Activated T-helper 1 cell treated with anti-CD3 and anti-CD28 coated beads, Interleukin-12 subunit alpha, Interleukin-12 subunit beta, Interleukin-2, Interleukin-4 antibody, amounts not matched to agents 30 ng/mL and 10 ng/mL and 1 ng/mL, durations not matched to agents 14 hours and 24 hours and 36 hours (primary cell): ENCODE measurements around the gene GRK1. TPM values are rescaled to one million over a fixed set of nuclear protein-coding genes. Genes with fewer than 3 reads are reported as not detected.

Source experiments
- DNase-seq: peaks from one replicate; pipeline ENCODE4 v3.0.0; 2021; ENCODE audit warnings: low spot score
- H3K27ac Mint-ChIP-seq: one replicate; pipeline ENCODE4 v1.8.0; 2021; ENCODE audit warnings: mild to moderate bottlenecking, mixed read lengths
- H3K27me3 Mint-ChIP-seq: one replicate; pipeline ENCODE4 v1.8.0; 2022; ENCODE audit warnings: mild to moderate bottlenecking, moderate library complexity, mixed read lengths; ENCODE audit not compliant: insufficient read depth
- H3K36me3 Mint-ChIP-seq: one replicate; pipeline ENCODE4 v1.8.0; 2021; ENCODE audit warnings: low read depth, mixed read lengths
- H3K4me1 Mint-ChIP-seq: one replicate; pipeline ENCODE4 v1.8.0; 2021; ENCODE audit warnings: low read depth, mixed read lengths
- H3K4me3 Mint-ChIP-seq: one replicate; pipeline ENCODE4 v1.8.0; 2021; ENCODE audit warnings: mild to moderate bottlenecking, moderate library complexity, mixed read lengths
- H3K9me3 Mint-ChIP-seq: one replicate; pipeline ENCODE4 v1.8.0; 2021; ENCODE audit warnings: mixed read lengths
- intact Hi-C: fragments of 100-400 bp; cut with micrococcal nuclease; formaldehyde crosslinking; loops from one replicate; pipeline ENCODE4 v1.15.1; 2024
- total RNA-seq: library from RNA; stranded (reverse); gene quantifications from 2 replicates; pipeline ENCODE4 v1.2.3, GENCODE V29; 2022

GRK1 gene
- total RNA-seq, 1 donor from 2014 or later, result not detected

GRCh38 chr13:113636266-113636963 is 30.6 kb upstream of the GRK1 start:
- intact Hi-C loops, result no loop called here
- no peak for DNase-seq
- no peaks in the 10 kb centered on the region for H3K27me3 Mint-ChIP-seq
- peaks cover 46% of the 10 kb centered on the region for H3K36me3 Mint-ChIP-seq
- no peaks in the 10 kb centered on the region for H3K9me3 Mint-ChIP-seq
- no peak overlapping the region for H3K4me3 Mint-ChIP-seq
- H3K27ac Mint-ChIP-seq, result no peak overlapping the region
- H3K4me1 Mint-ChIP-seq, result peaks cover 11% of the 10 kb centered on the region

DNA sequence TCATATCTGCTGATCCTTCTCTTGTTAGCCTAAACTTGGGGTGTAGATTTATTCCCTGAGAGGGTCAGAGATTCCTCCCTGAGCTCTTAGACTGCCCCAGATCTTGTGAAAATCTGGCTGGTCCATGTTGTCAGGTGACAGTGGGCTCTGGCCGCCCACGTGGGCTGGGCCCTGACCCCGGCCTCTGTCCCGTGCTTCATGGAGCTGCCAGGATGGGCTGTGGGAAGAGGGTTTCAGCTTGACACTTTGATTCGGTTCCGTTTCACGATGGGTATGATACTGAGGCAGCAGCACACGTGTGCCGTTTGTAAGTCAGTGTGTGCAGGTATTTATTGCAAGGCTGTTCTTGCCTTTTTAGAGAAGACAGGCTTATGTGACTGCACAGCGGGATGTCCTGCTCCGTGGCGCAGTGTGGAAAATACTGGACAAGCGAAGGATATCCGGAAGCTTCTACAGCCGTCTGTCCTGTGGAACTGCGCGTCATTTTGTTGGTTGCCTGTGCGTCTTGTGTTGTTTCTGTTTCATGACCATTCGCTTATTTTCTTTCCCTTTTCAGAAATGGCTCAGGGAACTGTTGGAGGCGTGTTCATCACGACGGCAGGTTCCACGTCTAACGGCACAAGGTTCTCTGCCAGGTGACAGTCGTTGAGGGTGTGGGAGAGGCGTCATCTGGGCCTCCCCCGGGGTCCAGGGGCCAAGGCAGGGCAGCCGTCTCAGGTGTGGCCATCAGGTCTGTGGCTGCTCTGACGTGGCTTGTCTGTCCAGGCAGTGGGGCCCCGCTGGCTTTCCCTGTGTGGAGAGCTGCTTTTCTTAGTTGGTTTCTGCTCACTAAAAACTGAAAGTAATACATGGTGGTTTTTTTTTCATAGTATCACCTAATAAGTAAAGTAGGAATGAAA is 29.5 kb upstream of the GRK1 start:
- no peak overlapping the region for H3K4me3 Mint-ChIP-seq
- no peaks in the 10 kb centered on the region for H3K9me3 Mint-ChIP-seq
- peaks cover 46% of the 10 kb centered on the region for H3K36me3 Mint-ChIP-seq
- no peak overlapping the region for H3K27ac Mint-ChIP-seq
- no peaks in the 10 kb centered on the region for H3K27me3 Mint-ChIP-seq
- no peak for DNase-seq
- H3K4me1 Mint-ChIP-seq, result peaks cover 11% of the 10 kb centered on the region
- intact Hi-C loops, result no loop called here

- no peak overlapping the region for H3K27ac Mint-ChIP-seq
- no peak overlapping the region for H3K4me3 Mint-ChIP-seq
- no peak for DNase-seq
- intact Hi-C loops, result no loop called here
- peaks cover 45% of the 10 kb centered on the region for H3K36me3 Mint-ChIP-seq
- H3K4me1 Mint-ChIP-seq, result peaks cover 11% of the 10 kb centered on the region
- H3K9me3 Mint-ChIP-seq, result no peaks in the 10 kb centered on the region
- no peaks in the 10 kb centered on the region for H3K27me3 Mint-ChIP-seq
These were observed 28.8 kb upstream of the GRK1 start for GRCh38 chr13:113638173-113638746.

DNA sequence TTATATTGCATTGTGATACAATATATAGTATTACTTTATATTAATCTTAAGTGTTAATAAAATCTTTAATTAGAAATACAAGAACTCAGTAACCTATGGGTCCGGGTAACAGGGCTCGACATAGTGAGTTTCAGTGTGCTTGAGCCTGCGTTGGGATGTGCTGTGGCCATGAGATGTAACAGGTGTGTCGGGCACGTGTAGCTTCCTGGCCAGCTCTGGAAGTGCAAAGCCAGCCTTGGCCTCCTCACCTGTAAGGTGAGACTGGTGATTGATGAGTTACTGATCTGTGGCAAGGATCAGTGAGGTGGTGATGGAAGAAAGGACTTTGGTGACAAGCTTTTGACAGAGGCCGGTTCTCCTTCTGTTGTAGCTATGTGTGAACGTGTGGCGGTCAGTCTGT is 28.2 kb upstream of the GRK1 start:
- Mint-ChIP-seq H3K27me3 (no peaks in the 10 kb centered on the region), H3K27ac (no peak overlapping the region), H3K4me3 (no peak overlapping the region), H3K4me1 (peaks cover 11% of the 10 kb centered on the region), H3K9me3 (no peaks in the 10 kb centered on the region), H3K36me3 (peaks cover 41% of the 10 kb centered on the region)
- DNase-seq, result no peak
- intact Hi-C loops, result no loop called here

GRCh38 chr13:113639616-113640262 is 27.3 kb upstream of the GRK1 start:
- intact Hi-C loops, result no loop called here
- H3K4me3 Mint-ChIP-seq, result no peak overlapping the region
- no peaks in the 10 kb centered on the region for H3K9me3 Mint-ChIP-seq
- peaks cover 1% of the 10 kb centered on the region for H3K4me1 Mint-ChIP-seq
- peaks cover 32% of the 10 kb centered on the region for H3K36me3 Mint-ChIP-seq
- H3K27ac Mint-ChIP-seq, result no peak overlapping the region
- H3K27me3 Mint-ChIP-seq, result no peaks in the 10 kb centered on the region
- no peak for DNase-seq

- no peak overlapping the region for H3K27ac Mint-ChIP-seq
- no peaks in the 10 kb centered on the region for H3K27me3 Mint-ChIP-seq
- intact Hi-C loops, result no loop called here
- H3K9me3 Mint-ChIP-seq, result no peaks in the 10 kb centered on the region
- no peak overlapping the region for H3K4me3 Mint-ChIP-seq
- H3K4me1 Mint-ChIP-seq, result peaks cover 3% of the 10 kb centered on the region
- no peak for DNase-seq
- H3K36me3 Mint-ChIP-seq, result peaks cover 31% of the 10 kb centered on the region
These were observed 25.6 kb upstream of the GRK1 start for GRCh38 chr13:113641426-113641825.

DNA sequence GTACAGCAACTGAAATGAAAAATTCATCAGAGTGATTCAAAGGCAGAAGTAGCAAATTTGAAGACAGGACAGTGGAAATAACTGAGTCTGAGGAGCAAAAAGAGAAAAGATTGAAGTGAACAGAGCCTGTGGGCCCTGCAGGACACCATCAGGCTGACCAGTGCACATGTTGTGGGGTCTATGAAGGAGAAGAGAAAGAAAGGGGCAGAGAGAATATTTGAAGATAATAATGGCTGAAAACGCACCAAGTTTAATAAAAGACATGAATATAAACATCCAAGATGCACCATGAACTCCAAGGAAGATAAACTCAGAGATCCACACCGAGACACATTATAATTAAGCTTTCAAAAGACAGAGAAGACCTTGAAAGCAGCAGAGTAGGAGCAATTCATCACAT is 24.5 kb upstream of the GRK1 start:
- no peak for DNase-seq
- peaks cover 10% of the 10 kb centered on the region for H3K4me1 Mint-ChIP-seq
- H3K9me3 Mint-ChIP-seq, result no peaks in the 10 kb centered on the region
- H3K27me3 Mint-ChIP-seq, result no peaks in the 10 kb centered on the region
- no peak overlapping the region for H3K27ac Mint-ChIP-seq
- H3K36me3 Mint-ChIP-seq, result peaks cover 28% of the 10 kb centered on the region
- H3K4me3 Mint-ChIP-seq, result no peak overlapping the region
- intact Hi-C loops, result no loop called here

GRCh38 chr13:113643593-113643992 is 23.4 kb upstream of the GRK1 start:
- Mint-ChIP-seq H3K4me3 (no peak overlapping the region), H3K27me3 (no peaks in the 10 kb centered on the region), H3K36me3 (peaks cover 21% of the 10 kb centered on the region), H3K4me1 (peaks cover 10% of the 10 kb centered on the region), H3K9me3 (no peaks in the 10 kb centered on the region), H3K27ac (no peak overlapping the region)
- intact Hi-C loops, result no loop called here
- DNase-seq, result no peak

GRCh38 chr13:113644800-113645199 is 22.2 kb upstream of the GRK1 start:
- no peak for DNase-seq
- Mint-ChIP-seq H3K9me3 (no peaks in the 10 kb centered on the region), H3K36me3 (peaks cover 16% of the 10 kb centered on the region), H3K27me3 (no peaks in the 10 kb centered on the region), H3K4me3 (no peak overlapping the region), H3K27ac (no peak overlapping the region), H3K4me1 (peaks cover 10% of the 10 kb centered on the region)
- intact Hi-C loops, result no loop called here

DNA sequence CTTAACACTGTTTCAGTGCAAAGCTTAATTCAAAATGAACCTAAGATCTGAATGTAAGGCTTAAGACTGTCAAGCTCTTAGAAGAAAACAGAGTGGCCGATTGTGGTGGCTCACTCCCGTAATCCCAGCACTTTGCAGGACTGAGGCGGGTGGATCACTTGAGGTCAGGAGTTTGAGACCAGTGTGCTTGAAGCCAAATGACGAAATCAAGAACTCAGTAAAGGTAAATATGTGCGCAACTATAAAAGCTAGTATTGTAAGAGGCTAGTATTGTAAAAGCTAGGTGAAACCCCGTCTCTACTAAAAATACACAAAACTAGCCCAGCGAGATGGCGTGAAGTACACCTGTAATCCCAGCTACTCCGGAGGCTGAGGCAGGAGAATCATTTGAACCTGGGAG is 21.7 kb upstream of the GRK1 start:
- Mint-ChIP-seq H3K4me1 (peaks cover 10% of the 10 kb centered on the region), H3K27ac (no peak overlapping the region), H3K27me3 (no peaks in the 10 kb centered on the region), H3K36me3 (peaks cover 16% of the 10 kb centered on the region), H3K9me3 (no peaks in the 10 kb centered on the region), H3K4me3 (no peak overlapping the region)
- intact Hi-C loops, result no loop called here
- DNase-seq, result no peak

- no peaks in the 10 kb centered on the region for H3K27me3 Mint-ChIP-seq
- H3K27ac Mint-ChIP-seq, result no peak overlapping the region
- DNase-seq, result no peak
- intact Hi-C loops, result no loop called here
- no peaks in the 10 kb centered on the region for H3K9me3 Mint-ChIP-seq
- no peak overlapping the region for H3K4me3 Mint-ChIP-seq
- H3K36me3 Mint-ChIP-seq, result peaks cover 11% of the 10 kb centered on the region
- peaks cover 10% of the 10 kb centered on the region for H3K4me1 Mint-ChIP-seq
These were observed 20.6 kb upstream of the GRK1 start for GRCh38 chr13:113646376-113646775.

GRCh38 chr13:113646921-113647340 is 20.1 kb upstream of the GRK1 start:
- Mint-ChIP-seq H3K4me1 (peaks cover 10% of the 10 kb centered on the region), H3K36me3 (peaks cover 10% of the 10 kb centered on the region), H3K9me3 (no peaks in the 10 kb centered on the region), H3K27ac (no peak overlapping the region), H3K27me3 (no peaks in the 10 kb centered on the region), H3K4me3 (no peak overlapping the region)
- no peak for DNase-seq
- intact Hi-C loops, result no loop called here
